DND-41 (cell line): Measurements from ENCODE around the gene KCNAB2.

Source experiments
- CTCF ChIP-seq: IDR thresholded peaks from 2 replicates; pipeline ENCODE4 v1.5.1; 2012; ENCODE audit warnings: borderline replicate concordance, low read length, moderate library complexity, mild to moderate bottlenecking; ENCODE audit not compliant: poor library complexity, severe bottlenecking; ENCODE audit errors: extremely low read depth
- EZH2 ChIP-seq: IDR thresholded peaks from 3 replicates; pipeline ENCODE4 v1.6.1; 2012; ENCODE audit warnings: borderline replicate concordance, low read depth, mild to moderate bottlenecking, moderate library complexity, low read length, inconsistent platforms; ENCODE audit not compliant: severe bottlenecking

GRCh38 chr1:6044481-6045109 lies 1.1 kb upstream of the KCNAB2 start:
- TF ChIP-seq CTCF (no peak), EZH2 (no peak)
